Measurements from ENCODE around the gene KDM6B. TPM values are rescaled to one million over a fixed set of nuclear protein-coding genes. Genes with fewer than 3 reads are reported as not detected.
"Not testable (repeated sequence)": the region's sequence is repeated elsewhere in the genome, so short reads cannot be mapped to it uniquely, and the experiment has no call there.

Gene KDM6B, protein sequence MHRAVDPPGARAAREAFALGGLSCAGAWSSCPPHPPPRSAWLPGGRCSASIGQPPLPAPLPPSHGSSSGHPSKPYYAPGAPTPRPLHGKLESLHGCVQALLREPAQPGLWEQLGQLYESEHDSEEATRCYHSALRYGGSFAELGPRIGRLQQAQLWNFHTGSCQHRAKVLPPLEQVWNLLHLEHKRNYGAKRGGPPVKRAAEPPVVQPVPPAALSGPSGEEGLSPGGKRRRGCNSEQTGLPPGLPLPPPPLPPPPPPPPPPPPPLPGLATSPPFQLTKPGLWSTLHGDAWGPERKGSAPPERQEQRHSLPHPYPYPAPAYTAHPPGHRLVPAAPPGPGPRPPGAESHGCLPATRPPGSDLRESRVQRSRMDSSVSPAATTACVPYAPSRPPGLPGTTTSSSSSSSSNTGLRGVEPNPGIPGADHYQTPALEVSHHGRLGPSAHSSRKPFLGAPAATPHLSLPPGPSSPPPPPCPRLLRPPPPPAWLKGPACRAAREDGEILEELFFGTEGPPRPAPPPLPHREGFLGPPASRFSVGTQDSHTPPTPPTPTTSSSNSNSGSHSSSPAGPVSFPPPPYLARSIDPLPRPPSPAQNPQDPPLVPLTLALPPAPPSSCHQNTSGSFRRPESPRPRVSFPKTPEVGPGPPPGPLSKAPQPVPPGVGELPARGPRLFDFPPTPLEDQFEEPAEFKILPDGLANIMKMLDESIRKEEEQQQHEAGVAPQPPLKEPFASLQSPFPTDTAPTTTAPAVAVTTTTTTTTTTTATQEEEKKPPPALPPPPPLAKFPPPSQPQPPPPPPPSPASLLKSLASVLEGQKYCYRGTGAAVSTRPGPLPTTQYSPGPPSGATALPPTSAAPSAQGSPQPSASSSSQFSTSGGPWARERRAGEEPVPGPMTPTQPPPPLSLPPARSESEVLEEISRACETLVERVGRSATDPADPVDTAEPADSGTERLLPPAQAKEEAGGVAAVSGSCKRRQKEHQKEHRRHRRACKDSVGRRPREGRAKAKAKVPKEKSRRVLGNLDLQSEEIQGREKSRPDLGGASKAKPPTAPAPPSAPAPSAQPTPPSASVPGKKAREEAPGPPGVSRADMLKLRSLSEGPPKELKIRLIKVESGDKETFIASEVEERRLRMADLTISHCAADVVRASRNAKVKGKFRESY (N-terminal part only)
- 0.11 and 0.60 TPM in 2 replicates for total RNA-seq (2014; rRNA removed; shearing (Covaris generic))

DNA sequence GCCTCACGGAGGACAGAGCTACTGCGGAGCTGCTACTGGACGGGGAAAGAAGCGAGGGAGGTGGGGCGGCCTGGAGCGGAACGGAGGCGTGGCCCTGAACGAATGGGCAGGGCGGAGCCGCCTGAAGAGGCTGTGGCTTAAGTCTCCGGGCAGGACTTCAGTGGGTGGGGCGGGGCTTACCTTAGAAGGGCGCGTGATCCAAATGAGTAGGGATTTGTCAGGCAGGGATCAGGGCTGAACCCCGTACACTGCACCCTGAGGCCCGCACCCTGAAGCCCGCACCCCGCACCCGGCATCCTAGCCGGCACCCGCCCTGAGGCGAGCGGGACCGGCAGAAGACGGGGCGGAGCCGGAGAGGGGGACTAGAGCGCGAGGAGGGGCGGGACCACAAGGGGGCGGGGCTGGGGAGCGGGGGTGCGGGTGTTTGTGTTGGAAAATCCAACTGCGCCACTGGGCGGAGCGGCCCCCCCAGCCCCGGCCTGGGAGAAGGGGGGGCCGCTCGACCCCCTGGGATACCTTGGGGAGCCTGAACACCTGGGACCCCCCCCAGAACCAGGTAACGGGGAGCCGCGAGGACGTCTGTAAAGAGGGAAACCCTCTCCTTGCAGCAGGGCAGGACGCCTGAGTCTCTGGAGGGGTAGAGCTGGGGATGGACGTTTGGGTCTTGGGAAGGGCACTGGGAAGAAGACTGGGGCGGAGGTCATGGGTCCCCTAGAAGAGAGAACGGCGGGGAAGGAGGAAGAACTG is at the start of gene KDM6B:
Gene KDM6B, plus strand, starts transcription at position 423 of the 747 bp plus-strand sequence. CDS start 11,338 bp downstream, outside the sequence.
- DNase-seq (ENCODE audit: low read depth) = peak; percentile 89

DNA sequence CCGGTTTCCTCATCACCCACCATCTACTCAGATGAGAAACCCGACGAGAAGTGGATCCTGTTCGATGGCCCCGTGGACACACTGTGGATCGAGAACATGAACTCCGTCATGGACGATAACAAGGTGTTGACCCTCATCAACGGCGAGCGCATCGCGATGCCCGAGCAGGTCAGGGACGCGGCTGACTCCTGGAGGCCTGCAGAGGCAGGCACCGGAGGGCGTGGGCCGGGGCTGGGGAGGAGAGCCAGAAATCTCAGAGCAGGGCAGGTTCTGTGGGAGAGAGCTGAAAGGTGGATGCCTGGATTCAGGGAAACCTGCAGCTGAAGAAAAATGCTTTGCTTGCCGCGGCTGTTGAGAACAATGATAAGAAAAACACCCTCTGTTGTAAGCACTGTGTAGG is 47.2 kb upstream of the KDM6B start:
- no peak for DNase-seq (ENCODE audit: low read depth)

- no peak for DNase-seq (ENCODE audit: low read depth)
These were observed 44.9 kb upstream of the KDM6B start for GRCh38 chr17:7789131-7789530.

DNA sequence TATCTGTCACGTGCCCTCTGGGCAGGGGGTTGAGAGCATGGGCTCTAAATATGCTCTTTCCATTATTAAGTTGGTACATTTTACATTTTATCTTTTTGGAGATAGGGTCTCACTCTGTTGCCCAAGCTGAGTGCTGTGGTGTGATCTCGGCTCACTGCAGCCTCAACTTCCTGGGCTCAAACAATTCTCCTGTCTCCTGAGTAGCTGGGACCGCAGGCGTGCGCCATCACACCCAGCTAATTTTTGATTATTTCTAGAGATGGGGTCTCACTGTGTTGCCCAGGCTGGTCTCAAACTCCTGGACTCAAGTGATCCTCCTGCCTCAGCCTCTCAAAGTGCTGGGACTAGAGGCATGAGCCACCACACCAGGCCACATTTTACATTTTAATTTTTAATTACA is 43.9 kb upstream of the KDM6B start:
- DNase-seq (ENCODE audit: low read depth) = no peak

DNA sequence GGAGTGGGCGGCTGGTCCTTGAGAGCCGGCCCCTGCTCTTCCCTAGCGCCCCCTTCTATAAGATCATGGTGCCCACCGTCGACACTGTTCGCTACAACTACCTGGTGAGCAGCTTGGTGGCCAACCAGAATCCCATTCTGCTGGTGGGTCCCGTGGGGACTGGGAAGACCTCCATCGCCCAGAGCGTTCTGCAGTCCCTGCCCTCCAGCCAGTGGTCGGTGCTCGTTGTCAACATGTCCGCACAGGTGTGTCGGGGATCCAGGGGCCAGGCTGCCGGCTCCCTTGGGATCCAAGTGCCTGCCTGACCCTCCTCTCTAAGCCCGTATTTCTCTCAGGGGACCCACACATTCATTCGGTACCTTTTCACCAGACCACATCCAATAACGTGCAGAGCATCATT is 41.4 kb upstream of the KDM6B start:
- no peak for DNase-seq (ENCODE audit: low read depth)

GRCh38 chr17:7794075-7794663 is 39.8 kb upstream of the KDM6B start:
- no peak for DNase-seq (ENCODE audit: low read depth)

GRCh38 chr17:7797976-7798375 is 36.0 kb upstream of the KDM6B start:
- DNase-seq (ENCODE audit: low read depth) = no peak

DNA sequence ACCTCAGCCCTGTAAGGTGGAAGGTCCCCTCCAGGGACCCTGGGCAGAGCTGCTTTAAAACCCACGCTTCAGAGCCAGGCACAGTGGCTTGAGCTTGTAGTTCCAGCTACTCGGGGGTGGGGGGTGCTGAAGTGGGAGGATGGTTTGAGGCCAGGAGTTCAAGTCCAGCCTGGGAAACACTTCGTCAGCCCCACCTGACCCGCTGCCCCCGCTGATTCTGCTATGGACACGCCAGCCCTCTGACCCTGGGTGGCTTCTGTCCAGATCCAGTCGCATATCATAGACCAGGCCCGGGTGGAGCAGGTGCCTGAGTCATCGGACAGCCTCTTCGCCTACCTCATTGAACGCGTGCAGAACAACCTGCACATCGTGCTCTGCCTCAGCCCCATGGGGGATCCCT is 35.2 kb upstream of the KDM6B start:
- DNase-seq (ENCODE audit: low read depth) = no peak

DNA sequence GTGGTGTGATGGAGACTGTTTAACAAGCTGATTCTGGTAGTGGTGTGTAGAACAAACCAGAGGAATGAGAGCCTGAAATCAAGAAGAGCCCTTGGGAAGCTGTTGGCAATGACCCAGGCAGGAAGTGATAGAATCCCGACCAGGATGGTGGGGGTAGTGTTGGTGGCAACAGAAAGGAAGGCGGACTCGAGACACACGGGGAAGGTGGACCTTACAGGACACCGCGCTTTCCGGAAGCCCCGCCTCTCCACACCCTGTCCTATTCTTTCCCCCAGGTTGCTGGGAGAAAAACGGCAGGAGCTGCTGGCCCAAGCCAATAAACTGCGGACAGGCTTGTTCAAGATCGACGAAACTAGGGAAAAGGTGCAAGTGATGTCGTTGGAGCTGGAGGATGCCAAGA is 30.0 kb upstream of the KDM6B start:
- DNase-seq (ENCODE audit: low read depth) = peak; percentile 40

- DNase-seq (ENCODE audit: low read depth) = no peak
These were observed 27.4 kb upstream of the KDM6B start for GRCh38 chr17:7806587-7806986.

DNA sequence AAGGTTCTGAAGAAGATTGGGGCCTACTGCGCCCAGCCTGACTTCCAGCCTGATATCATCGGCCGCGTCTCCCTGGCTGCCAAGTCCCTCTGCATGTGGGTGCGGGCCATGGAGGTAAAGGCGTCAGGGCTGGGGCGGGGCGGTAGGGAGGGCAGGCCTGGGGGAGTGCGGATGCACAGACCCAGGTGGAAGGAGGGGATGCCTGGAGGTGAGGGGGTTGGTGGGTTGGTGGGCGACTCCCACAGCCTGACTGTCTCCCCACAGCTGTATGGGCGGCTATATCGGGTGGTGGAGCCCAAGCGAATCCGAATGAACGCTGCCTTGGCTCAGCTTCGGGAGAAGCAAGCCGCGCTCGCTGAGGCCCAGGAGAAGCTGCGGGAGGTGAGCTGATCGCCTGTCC is 26.8 kb upstream of the KDM6B start:
- no peak for DNase-seq (ENCODE audit: low read depth)

DNA sequence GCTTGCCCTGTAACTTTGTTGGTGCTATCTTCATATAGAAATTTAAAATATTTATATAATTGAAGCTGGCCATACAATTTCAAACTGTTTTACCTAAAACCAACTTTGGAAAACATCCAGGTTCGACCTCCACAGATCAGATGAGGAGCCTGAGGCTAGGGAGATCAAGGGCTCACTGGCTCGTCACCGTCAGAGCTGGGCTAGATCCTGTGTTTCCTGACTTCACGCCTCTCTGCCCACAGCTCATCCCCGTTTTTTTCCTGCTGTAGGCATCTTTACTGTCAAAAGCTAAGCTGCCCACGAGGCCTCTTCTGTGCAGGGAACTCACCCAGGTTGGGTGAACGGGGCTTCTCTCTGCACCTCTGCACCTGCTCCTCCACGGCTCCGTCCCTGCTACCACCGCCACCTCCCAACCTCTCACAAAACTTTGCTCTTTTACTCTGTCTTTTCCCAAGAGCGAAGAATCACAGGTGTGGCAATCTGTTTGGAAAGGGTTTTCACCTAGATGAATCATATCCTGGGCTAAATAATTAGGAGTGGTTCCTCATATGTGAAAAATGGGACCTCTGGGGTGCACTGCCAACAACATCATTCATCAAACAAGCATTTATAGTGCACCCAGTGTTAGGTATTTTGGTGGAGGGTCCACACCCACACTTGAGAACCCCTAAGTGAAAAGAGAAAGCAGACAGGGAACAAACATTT is 24.8 kb upstream of the KDM6B start:
- DNase-seq (ENCODE audit: low read depth) = no peak

DNA sequence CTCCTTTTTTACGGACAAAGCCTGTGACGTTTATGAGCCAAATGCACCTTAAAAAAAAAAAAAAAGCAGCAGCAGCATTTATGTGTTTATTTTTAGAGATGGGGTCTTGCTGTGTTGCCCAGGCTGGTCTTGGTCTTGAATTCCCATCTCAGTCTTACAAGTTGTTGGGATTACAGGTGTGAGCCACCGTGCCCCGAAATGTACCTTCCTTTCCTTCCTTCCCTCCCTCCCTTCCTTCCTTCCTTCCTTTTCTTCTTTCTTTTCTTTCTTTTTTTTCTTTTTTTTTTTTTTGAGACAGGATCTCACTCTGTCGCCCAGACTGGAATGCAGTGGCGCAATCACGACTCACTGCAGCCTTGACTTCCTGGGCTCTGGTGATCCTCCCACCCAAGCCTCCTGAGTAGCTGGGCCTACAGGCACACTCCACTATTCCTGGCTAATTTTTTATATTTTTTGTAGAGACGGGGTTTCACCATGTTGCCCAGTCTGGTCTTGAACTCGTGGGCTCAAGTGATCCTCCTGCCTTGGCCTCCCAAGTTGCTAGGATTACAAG is 24.1 kb upstream of the KDM6B start:
- not testable (repeated sequence) for DNase-seq (ENCODE audit: low read depth)

DNA sequence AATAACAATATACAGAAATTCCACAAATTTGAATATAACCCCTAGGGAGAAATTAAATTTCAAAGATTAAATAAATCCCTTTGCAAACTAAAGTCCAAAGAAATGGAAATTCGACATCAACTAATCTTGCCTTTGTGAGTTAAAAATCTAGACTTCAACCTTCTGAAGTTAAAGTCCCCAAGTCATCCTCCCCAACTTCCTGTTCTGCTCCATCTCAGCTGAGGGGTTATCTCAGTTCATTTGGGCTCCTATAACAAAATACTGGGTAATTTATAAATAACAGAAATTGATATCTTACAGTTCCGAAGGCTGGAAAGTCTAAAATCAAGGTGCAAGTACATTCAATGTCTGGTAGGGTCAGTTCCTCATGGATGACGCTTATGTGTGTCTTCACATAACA is 22.8 kb upstream of the KDM6B start:
- DNase-seq (ENCODE audit: low read depth) = no peak

- no peak for DNase-seq (ENCODE audit: low read depth)
These were observed 19.0 kb upstream of the KDM6B start for GRCh38 chr17:7814969-7815368.

DNA sequence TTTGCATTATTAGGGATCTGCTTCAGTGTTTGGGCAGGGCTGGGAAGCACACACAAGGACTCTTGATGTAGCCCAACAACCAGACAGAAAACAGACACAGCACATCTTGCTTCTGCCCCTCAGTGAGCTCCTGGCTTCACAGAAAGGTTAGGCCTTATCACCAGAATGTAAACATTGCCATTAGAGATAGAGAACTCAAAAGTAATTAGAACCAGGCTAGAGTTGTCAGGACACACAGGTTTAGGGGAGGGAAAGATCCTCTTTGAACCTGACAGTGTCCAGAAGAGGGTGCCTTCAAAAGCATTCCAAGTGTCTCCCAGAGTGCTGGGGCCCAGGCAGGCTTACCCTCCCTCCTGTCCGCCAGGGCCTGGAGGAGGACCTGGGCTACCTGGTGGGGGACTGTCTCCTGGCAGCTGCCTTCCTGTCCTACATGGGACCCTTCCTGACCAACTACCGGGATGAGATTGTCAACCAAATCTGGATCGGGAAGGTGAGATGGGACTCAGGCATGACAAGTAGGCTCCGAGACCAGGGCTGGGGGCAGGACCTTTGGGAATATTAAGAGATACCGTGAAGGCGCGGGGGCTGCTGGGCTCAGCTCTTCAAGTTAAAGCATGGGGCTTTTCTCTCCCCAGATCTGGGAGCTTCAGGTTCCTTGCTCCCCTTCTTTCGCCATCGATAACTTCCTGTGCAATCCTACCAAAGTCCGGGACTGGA is 16.9 kb upstream of the KDM6B start:
- DNase-seq (ENCODE audit: low read depth) = no peak

DNA sequence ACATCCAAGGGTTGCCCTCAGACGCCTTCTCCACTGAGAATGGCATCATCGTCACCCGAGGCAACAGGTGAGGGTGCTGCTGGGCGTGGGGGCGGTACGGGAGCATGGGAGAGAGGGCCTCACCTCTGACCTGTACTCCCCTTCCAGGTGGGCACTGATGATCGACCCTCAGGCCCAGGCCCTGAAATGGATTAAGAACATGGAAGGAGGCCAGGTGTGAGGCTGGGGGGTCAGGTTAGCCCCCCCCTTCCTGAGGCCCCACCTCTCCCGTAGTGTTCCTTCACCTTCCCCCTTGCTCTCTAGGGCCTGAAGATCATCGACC is 16.4 kb upstream of the KDM6B start:
- DNase-seq (ENCODE audit: low read depth) = no peak

- no peak for DNase-seq (ENCODE audit: low read depth)
These were observed 16.0 kb upstream of the KDM6B start for GRCh38 chr17:7818026-7818425.

GRCh38 chr17:7818746-7819645 is 15.0 kb upstream of the KDM6B start:
- DNase-seq (ENCODE audit: low read depth) = no peak
